ENCODE data around the gene SPAG16.

GRCh38 chr2:213475433-213475832, 191.2 kb downstream of the SPAG16 start:
- TF ChIP-seq POLR2A (IDR thresholded peaks at IDR 0.05; ENCODE audit: low read depth, low read length) (no peak), POLR2AphosphoS5 (IDR thresholded peaks at IDR 0.05; ENCODE audit: low read depth, low read length) (no peak)
